PC-9 (cell line): ENCODE results near the gene SPA17. TPM values are rescaled to one million over a fixed set of nuclear protein-coding genes. Genes with fewer than 3 reads are reported as not detected.

Experiments used
- BruUV-seq: library from RNA; stranded (reverse); fragments of 400-500 nt; replicated peaks from 2 replicates; lab custom pipeline; 2021; lab: Mats Ljungman, UMichigan
- CTCF ChIA-PET: fragments of 300-600 bp; sonication (Branson Sonifier 250); formaldehyde crosslinking; loops from one replicate; lab custom pipeline; 2022; ENCODE audit warnings: antibody characterized with exemption; lab: Charles Lee
- POLR2A ChIA-PET: fragments of 300-600 bp; sonication (Branson Sonifier 250); formaldehyde crosslinking; loops from one replicate; lab custom pipeline; 2022; ENCODE audit warnings: antibody characterized with exemption; ENCODE audit not compliant: unreplicated experiment; lab: Charles Lee
- DNase-seq, 2 experiments: peaks; one replicate each; pipeline versions ENCODE4 v3.0.0 to v3.0.0-alpha.2; 2015 to 2022; ENCODE audit warnings: mixed read lengths in 1 of 2
- H2AFZ ChIP-seq: fragments of 200-600 bp; sonication (generic); 2 replicates; pipeline ENCODE4 v1.8.1; 2017; ENCODE audit warnings: antibody characterized with exemption
- H3F3A ChIP-seq: fragments of 200-600 bp; sonication (generic); 2 replicates; pipeline ENCODE4 v1.8.1; 2017; ENCODE audit warnings: antibody characterized with exemption, mild to moderate bottlenecking, low read depth; ENCODE audit not compliant: insufficient read depth
- H3K27ac ChIP-seq: fragments of 200-600 bp; sonication (generic); 2 replicates; pipeline ENCODE4 v1.6.1; 2016; ENCODE audit warnings: mixed run types
- H3K27me3 ChIP-seq: fragments of 200-600 bp; sonication (generic); 2 replicates; pipeline ENCODE4 v1.6.1; 2016; ENCODE audit warnings: low read depth, mixed run types; ENCODE audit not compliant: insufficient read depth
- H3K36me3 ChIP-seq: fragments of 200-600 bp; sonication (generic); 2 replicates; pipeline ENCODE4 v1.6.1; 2016; ENCODE audit warnings: low read depth, mixed run types
- H3K4me1 ChIP-seq: fragments of 200-600 bp; sonication (generic); replicated peaks from 2 replicates; pipeline ENCODE4 v1.6.1; 2016; ENCODE audit warnings: mixed run types; ENCODE audit not compliant: insufficient read depth
- H3K4me2 ChIP-seq: fragments of 200-600 bp; sonication (generic); 2 replicates; pipeline ENCODE4 v1.6.1; 2017; ENCODE audit warnings: mixed run types
- H3K4me3 ChIP-seq: fragments of 200-600 bp; sonication (generic); 2 replicates; pipeline ENCODE4 v1.6.1; 2016; ENCODE audit warnings: mixed run types
- H3K79me2 ChIP-seq: fragments of 200-600 bp; sonication (generic); 2 replicates; pipeline ENCODE4 v1.6.1; 2017; ENCODE audit warnings: low read depth, mixed run types
- H3K9me2 ChIP-seq: fragments of 200-600 bp; sonication (generic); 2 replicates; pipeline ENCODE4 v1.8.1; 2017; ENCODE audit warnings: mild to moderate bottlenecking; ENCODE audit not compliant: insufficient read depth
- H3K9me3 ChIP-seq: fragments of 200-600 bp; sonication (generic); 2 replicates; pipeline ENCODE4 v1.8.1; 2016; ENCODE audit warnings: low read depth; ENCODE audit not compliant: insufficient read depth
- H4K20me1 ChIP-seq: fragments of 200-600 bp; sonication (generic); 2 replicates; pipeline ENCODE4 v1.8.1; 2017; ENCODE audit not compliant: insufficient read depth
- CTCF ChIP-seq: fragments of 200-600 bp; sonication (generic); conservative IDR thresholded peaks from 2 replicates; pipeline ENCODE4 v1.6.1; 2017; ENCODE audit warnings: mixed run types, antibody characterized with exemption, mild to moderate bottlenecking, moderate library complexity
- EZH2 ChIP-seq: fragments of 200-600 bp; sonication (generic); IDR thresholded peaks from 2 replicates; pipeline ENCODE4 v1.8.0; 2017; ENCODE audit warnings: antibody characterized with exemption, low read depth
- intact Hi-C: fragments of 100-400 bp; cut with micrococcal nuclease; formaldehyde crosslinking; loops from one replicate; pipeline ENCODE4 v1.10.0; 2022; ENCODE audit not compliant: unreplicated experiment
- total RNA-seq: library from RNA; stranded (reverse); gene quantifications from 2 replicates; pipeline ENCODE4 v1.2.3, GENCODE V29; 2021

Gene SPA17
- total RNA-seq, 1 experiment from 2014 or later: 15.7 TPM

DNA sequence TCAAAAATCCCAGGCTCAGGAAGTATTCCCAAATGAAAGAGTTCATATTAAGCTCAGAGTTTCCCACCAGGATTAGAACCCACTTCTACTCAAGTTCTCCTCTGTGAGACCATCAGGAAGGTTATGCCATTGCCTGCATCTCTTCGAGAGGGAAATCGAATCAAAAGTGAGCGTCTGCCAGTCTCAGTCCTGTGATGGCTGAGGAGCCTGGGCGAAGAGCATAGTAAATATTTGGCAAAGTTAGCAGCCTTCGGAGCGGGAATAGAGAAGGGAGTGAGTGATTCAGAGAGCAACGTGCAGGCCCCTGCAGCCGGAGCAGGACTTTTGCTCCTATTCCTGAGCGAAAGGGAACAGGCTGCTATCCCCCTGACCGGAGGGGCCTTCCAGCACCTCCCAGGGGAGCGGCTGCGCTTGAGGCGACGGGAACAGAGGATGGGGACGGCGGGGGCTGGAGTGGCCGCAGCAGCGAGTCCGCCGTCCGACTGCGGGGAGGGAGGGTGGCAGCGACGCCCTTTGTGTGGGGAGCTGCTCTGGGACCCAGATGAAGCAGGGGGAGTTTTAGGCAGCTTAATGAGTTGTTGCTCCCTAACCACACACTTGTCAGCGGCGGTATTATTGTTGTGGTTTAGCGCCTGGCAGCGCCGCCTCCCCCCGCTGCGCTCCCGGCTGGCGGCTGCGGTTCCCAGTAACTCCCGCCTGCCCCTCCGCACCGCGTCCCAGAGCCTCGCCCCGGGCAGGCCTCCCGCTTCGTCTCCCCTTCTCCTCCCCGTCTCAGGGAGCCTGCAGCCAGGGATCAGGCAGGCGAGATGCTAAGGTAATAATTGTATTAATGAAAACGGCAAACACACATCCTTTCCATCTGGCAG lies 44.3 kb downstream of the SPA17 start:
- no TSS peak for BruUV-seq
- no peak for TF ChIP-seq EZH2
- no peak for TF ChIP-seq CTCF
- intact Hi-C loops: no loop called here
- DNase-seq: no peak
- H3K4me2 ChIP-seq: no peak overlapping the region
- H3F3A ChIP-seq: no peaks in the 10 kb centered on the region
- no peak overlapping the region for H3K27ac ChIP-seq
- ChIA-PET CTCF (no interaction called here), POLR2A (no interaction called here)
- H3K4me3 ChIP-seq: no peak overlapping the region
- no peaks in the 10 kb centered on the region for H3K79me2 ChIP-seq
- H3K36me3 ChIP-seq: no peaks in the 10 kb centered on the region
- H4K20me1 ChIP-seq: no peaks in the 10 kb centered on the region
- no peak overlapping the region for H2AFZ ChIP-seq
- no peaks in the 10 kb centered on the region for H3K9me2 ChIP-seq
- peaks cover 53% of the 10 kb centered on the region for H3K27me3 ChIP-seq
- H3K9me3 ChIP-seq: no peaks in the 10 kb centered on the region
- no peaks in the 10 kb centered on the region for H3K4me1 ChIP-seq

DNA sequence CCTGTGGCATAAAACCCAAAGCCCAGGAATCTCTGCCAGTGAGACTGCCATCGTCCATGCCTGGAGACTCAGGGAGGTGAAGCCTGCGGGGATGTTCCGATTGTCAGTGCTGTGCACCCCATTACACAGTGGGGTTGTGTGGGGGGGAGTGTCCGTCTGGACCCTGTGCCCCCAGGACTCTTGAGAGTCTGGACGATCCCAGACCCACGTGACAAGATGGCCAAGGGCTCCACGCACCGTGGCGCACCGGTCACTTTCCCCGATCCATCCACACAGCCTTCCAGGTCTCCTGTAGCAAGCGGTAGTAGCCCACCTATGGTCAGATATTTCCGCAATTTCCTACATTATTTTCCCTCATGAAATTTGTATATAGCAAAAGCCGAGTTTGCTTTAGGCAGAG lies 45.1 kb downstream of the SPA17 start:
- Histone ChIP-seq H3K4me1 (no peaks in the 10 kb centered on the region), H3K79me2 (no peaks in the 10 kb centered on the region), H3K9me2 (no peaks in the 10 kb centered on the region), H3K27ac (no peak overlapping the region), H3F3A (no peaks in the 10 kb centered on the region), H2AFZ (no peak overlapping the region), H3K36me3 (no peaks in the 10 kb centered on the region), H3K4me3 (no peak overlapping the region), H4K20me1 (no peaks in the 10 kb centered on the region), H3K9me3 (no peaks in the 10 kb centered on the region), H3K4me2 (no peak overlapping the region), H3K27me3 (peaks cover 61% of the 10 kb centered on the region)
- ChIA-PET CTCF (no interaction called here), POLR2A (no interaction called here)
- TF ChIP-seq CTCF (no peak), EZH2 (no peak)
- DNase-seq: no peak
- intact Hi-C loops: no loop called here
- BruUV-seq: no TSS peak

- no peak for DNase-seq
- intact Hi-C loops: no loop called here
- ChIA-PET POLR2A (no interaction called here), CTCF (no interaction called here)
- H3K4me1 ChIP-seq: no peaks in the 10 kb centered on the region
- H3K27me3 ChIP-seq: peaks cover 68% of the 10 kb centered on the region
- H3K4me3 ChIP-seq: no peak overlapping the region
- no peak overlapping the region for H3K4me2 ChIP-seq
- H3K9me3 ChIP-seq: no peaks in the 10 kb centered on the region
- TF ChIP-seq CTCF (no peak), EZH2 (no peak)
- no peaks in the 10 kb centered on the region for H3K9me2 ChIP-seq
- no peak overlapping the region for H2AFZ ChIP-seq
- no peaks in the 10 kb centered on the region for H3K36me3 ChIP-seq
- no peaks in the 10 kb centered on the region for H3K79me2 ChIP-seq
- H3K27ac ChIP-seq: no peak overlapping the region
- no peaks in the 10 kb centered on the region for H4K20me1 ChIP-seq
- no peaks in the 10 kb centered on the region for H3F3A ChIP-seq
- BruUV-seq: no TSS peak
These were observed 45.8 kb downstream of the SPA17 start for GRCh38 chr11:124719534-124719933.
